Type B pancreatic cell (in vitro differentiated cells): ENCODE results near the gene CERS6. TPM values are rescaled to one million over a fixed set of nuclear protein-coding genes. Genes with fewer than 3 reads are reported as not detected.

Experiments
- DNase-seq: peaks from one replicate; pipeline ENCODE4 v3.0.0; 2021; ENCODE audit warnings: mixed read lengths; ENCODE audit not compliant: unreplicated experiment; ENCODE audit errors: extremely low spot score
- H3K27ac Mint-ChIP-seq: 2 replicates; pipeline ENCODE4 v1.8.0; 2021; ENCODE audit warnings: mild to moderate bottlenecking, mixed read lengths
- H3K27me3 Mint-ChIP-seq: 2 replicates; pipeline ENCODE4 v1.8.0; 2021; ENCODE audit warnings: mixed read lengths
- H3K36me3 Mint-ChIP-seq: 2 replicates; pipeline ENCODE4 v1.8.0; 2021; ENCODE audit warnings: mixed read lengths
- H3K4me1 Mint-ChIP-seq: one replicate; pipeline ENCODE4 v1.8.0; 2021; ENCODE audit warnings: mixed read lengths; ENCODE audit not compliant: unreplicated experiment
- H3K4me3 Mint-ChIP-seq: 2 replicates; pipeline ENCODE4 v1.8.0; 2021; ENCODE audit warnings: mild to moderate bottlenecking, mixed read lengths
- H3K9me3 Mint-ChIP-seq: 2 replicates; pipeline ENCODE4 v1.8.0; 2021; ENCODE audit warnings: mixed read lengths
- microRNA-seq: library from miRNA; unstranded; fragments of <30 nt; microRNA quantifications from one replicate; pipeline ENCODE4, GENCODE V29; 2020
- total RNA-seq: library from RNA; stranded (reverse); gene quantifications from 2 replicates; pipeline ENCODE4 v1.2.1, GENCODE V29; 2021; ENCODE audit warnings: low replicate concordance
- TF ChIP-seq, protein P1 (sequence below): fragments of 200-600 bp; sonication (generic); conservative IDR thresholded peaks from 2 replicates; pipeline ENCODE4 v1.5.0; 2021; ENCODE audit warnings: antibody characterized with exemption, mild to moderate bottlenecking

CERS6 gene
- total RNA-seq, 1 donor from 2014 or later: 43.0 TPM

- Mint-ChIP-seq H3K27ac (no peak overlapping the region), H3K4me1 (peaks cover 17% of the 10 kb centered on the region), H3K9me3 (no peaks in the 10 kb centered on the region), H3K36me3 (no peaks in the 10 kb centered on the region), H3K4me3 (no peak overlapping the region), H3K27me3 (no peaks in the 10 kb centered on the region)
- TF ChIP-seq, protein P1, sequence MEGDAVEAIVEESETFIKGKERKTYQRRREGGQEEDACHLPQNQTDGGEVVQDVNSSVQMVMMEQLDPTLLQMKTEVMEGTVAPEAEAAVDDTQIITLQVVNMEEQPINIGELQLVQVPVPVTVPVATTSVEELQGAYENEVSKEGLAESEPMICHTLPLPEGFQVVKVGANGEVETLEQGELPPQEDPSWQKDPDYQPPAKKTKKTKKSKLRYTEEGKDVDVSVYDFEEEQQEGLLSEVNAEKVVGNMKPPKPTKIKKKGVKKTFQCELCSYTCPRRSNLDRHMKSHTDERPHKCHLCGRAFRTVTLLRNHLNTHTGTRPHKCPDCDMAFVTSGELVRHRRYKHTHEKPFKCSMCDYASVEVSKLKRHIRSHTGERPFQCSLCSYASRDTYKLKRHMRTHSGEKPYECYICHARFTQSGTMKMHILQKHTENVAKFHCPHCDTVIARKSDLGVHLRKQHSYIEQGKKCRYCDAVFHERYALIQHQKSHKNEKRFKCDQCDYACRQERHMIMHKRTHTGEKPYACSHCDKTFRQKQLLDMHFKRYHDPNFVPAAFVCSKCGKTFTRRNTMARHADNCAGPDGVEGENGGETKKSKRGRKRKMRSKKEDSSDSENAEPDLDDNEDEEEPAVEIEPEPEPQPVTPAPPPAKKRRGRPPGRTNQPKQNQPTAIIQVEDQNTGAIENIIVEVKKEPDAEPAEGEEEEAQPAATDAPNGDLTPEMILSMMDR: no peak
- no peak for DNase-seq
Observed at GRCh38 chr2:168821992-168822391, 365.9 kb downstream of the CERS6 start.

Small RNA genes within 50 kb of the gene (microRNA-seq; reads per million reads assigned to microRNA genes)
- gene MIR4774: not detected

Other genes starting within 250 kb of the CERS6 start
- gene STK39, start 208.7 kb upstream of the CERS6 start, total RNA-seq: 22.0 and 26.2 TPM in 2 replicates